ENCODE data around the gene ZBTB25. TPM values are rescaled to one million over a fixed set of nuclear protein-coding genes. Genes with fewer than 3 reads are reported as not detected.

Gene ZBTB25
- total and polyA plus RNA-seq, 12 donors: 4.4 to 17.2 (median 11.0) TPM

- no peaks in the 10 kb centered on the region for H3K4me1 ChIP-seq (replicated peaks in 1 of 2)
- no peaks in the 10 kb centered on the region for H3K9me3 ChIP-seq (replicated peaks in 1 of 3)
- peak in 1 of 7 donors; percentile 42 for DNase-seq
- H3K36me3 ChIP-seq (replicated peaks in 1 of 2): peaks cover 0 to 45% of the 10 kb centered on the region in 2 donors
- TF ChIP-seq POLR2A (IDR thresholded peaks at IDR 0.05) (no peak), CTCF (IDR thresholded peaks at IDR 0.05) (no peak)
- H3K27me3 ChIP-seq: no peaks in the 10 kb centered on the region
- H3K27ac ChIP-seq: no peak overlapping the region
- intact Hi-C loops (cut with DNase I): no loop called here
- no peak overlapping the region for H3K4me3 ChIP-seq
- 63 to 70% (median 67%) methylated on average over 3 of the region's 3 CpGs for WGBS, 4 donors
These were observed 69.1 kb downstream of the ZBTB25 start for GRCh38 chr14:64434528-64434927.

GRCh38 chr14:64423987-64424386 is 79.7 kb downstream of the ZBTB25 start:
- no peaks in the 10 kb centered on the region for H3K9me3 ChIP-seq (replicated peaks in 1 of 3)
- WGBS, 4 donors: 93 to 98% (median 95%) methylated on average over 6 of the region's 6 CpGs
- H3K27ac ChIP-seq: no peak overlapping the region
- intact Hi-C loops (cut with DNase I): loop anchor here in 1 of 2 donors (10.0 kb wide), 1 partner anchor 51 kb away; no protein-coding TSS in a partner anchor
- H3K4me3 ChIP-seq: no peak overlapping the region
- no peak for DNase-seq
- peaks cover 0 to 31% of the 10 kb centered on the region in 2 donors for H3K36me3 ChIP-seq (replicated peaks in 1 of 2)
- H3K27me3 ChIP-seq: no peaks in the 10 kb centered on the region
- H3K4me1 ChIP-seq (replicated peaks in 1 of 2): no peaks in the 10 kb centered on the region
- no peak for TF ChIP-seq CTCF (IDR thresholded peaks at IDR 0.05)
- no peak for TF ChIP-seq POLR2A (IDR thresholded peaks at IDR 0.05)

- intact Hi-C loops (cut with DNase I): loop anchor here in 1 of 2 donors (10.0 kb wide), 1 partner anchor 52 kb away; no protein-coding TSS in a partner anchor
- Histone ChIP-seq H3K36me3 (replicated peaks in 1 of 2) (peaks cover 0 to 28% of the 10 kb centered on the region in 2 donors), H3K27me3 (no peaks in the 10 kb centered on the region), H3K9me3 (replicated peaks in 1 of 3) (no peaks in the 10 kb centered on the region), H3K4me1 (replicated peaks in 1 of 2) (no peaks in the 10 kb centered on the region), H3K27ac (no peak overlapping the region), H3K4me3 (no peak overlapping the region)
- DNase-seq: no peak
- 92 to 96% (median 94%) methylated on average over 7 of the region's 7 CpGs for WGBS, 4 donors
- TF ChIP-seq CTCF (IDR thresholded peaks at IDR 0.05): no peak
- no peak for TF ChIP-seq POLR2A (IDR thresholded peaks at IDR 0.05)
These were observed 80.9 kb downstream of the ZBTB25 start for GRCh38 chr14:64422756-64423155.

- no peak overlapping the region for H3K27ac ChIP-seq
- DNase-seq: no peak
- no peak overlapping the region for H3K4me3 ChIP-seq
- no peaks in the 10 kb centered on the region for H3K4me1 ChIP-seq (replicated peaks in 1 of 2)
- intact Hi-C loops (cut with DNase I): loop anchor here in 1 of 2 donors (10.0 kb wide), 1 partner anchor 53 kb away; no protein-coding TSS in a partner anchor
- no peaks in the 10 kb centered on the region for H3K27me3 ChIP-seq
- 90 to 100% (median 96%) methylated on average over 1 of the region's 1 CpG for WGBS, 4 donors
- H3K9me3 ChIP-seq (replicated peaks in 1 of 3): no peaks in the 10 kb centered on the region
- TF ChIP-seq POLR2A (IDR thresholded peaks at IDR 0.05) (no peak), CTCF (IDR thresholded peaks at IDR 0.05) (no peak)
- peaks cover 0 to 21% of the 10 kb centered on the region in 2 donors for H3K36me3 ChIP-seq (replicated peaks in 1 of 2)
These were observed 81.6 kb downstream of the ZBTB25 start for GRCh38 chr14:64422005-64422404.

All from adrenal gland (tissue), 12 donors.